Effector CD4-positive, alpha-beta T cell (primary cell): ENCODE measurements around the gene ADARB1.

Experiments used
- DNase-seq: peaks from one replicate; pipeline ENCODE4 v3.0.0-alpha.2; 2020

The ADARB1 gene

DNA sequence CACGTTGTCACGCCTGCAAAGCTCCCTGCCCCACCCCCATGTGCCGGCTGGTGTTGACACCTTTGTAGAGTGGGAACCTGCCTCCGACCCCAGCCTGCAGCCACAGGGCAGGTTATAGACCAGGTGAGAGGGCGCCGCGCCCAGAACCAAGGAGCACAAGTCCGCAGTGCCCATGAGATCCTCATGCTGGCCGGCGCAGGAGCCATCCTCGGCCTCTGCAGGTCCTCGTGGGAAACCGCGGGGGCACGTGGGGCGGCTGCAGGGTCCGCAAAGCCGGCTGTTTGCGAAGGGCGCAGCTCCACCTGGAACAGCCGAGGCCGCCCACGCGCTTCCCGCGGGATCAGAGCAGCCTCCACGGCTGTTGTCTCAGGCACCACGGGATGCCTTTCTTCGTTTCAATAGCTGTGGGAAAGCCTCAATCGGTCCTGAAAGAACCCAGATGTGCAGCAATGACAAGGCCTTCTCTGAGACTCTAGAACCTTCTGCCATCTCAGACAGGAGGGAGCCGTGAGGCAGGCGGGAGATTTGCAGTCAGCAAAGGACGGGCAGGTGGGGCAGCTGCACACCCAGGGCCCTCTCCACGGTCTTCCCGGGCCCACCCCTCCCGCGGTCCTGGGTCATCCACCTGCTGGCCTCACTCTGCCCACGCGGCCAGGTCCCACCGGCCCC, 183.4 kb downstream of the ADARB1 start:
- no peak for DNase-seq

DNA sequence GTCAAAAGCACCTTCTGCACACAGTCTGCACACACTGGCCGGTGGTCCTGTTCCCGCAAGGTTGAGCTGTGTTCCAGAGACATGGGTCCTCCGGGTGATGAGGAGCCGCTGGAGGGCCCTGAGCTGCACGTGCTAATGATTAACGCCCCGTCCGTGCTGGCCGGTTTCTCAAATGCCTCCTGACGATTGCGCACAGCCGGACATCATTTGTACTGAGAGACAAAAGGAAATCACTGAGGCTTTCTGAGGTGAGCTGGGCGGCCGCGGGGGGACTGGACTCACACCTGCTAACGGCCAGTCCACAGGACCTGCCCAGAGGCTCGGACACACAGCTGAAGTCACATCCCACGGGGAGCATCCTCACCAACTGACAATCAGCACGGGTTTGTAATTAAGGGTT, 184.1 kb downstream of the ADARB1 start:
- DNase-seq: no peak

DNA sequence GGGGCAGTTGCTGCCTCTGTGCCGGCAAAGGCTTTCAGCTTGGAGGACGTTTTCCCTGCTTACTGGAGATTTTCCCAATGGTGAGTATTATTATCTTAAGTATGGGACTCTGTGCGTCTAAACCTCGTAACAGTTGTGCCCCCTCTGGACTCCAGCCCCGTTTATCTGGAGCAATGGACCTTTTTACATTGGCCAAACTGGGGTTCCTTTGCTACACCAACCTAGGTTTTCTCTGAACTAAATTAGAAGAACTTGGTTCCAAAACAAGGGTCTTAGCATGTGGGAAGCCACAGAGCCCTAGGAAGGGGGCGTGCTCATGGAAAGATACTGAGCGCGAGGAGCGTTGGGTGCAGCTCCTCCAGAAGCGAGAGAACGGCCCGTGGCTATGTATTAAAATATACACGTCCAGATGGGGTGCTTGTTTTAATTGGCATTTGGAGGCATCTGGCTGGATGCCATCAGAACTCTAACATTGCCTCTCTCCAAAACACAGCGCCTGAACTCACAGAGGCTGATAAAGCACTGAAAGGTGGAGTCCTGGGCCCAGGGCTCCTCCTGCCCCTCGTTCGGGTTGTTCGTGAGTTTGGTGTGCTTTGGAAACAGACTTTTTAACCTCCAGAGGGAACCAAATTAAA, 184.9 kb downstream of the ADARB1 start:
- no peak for DNase-seq

DNA sequence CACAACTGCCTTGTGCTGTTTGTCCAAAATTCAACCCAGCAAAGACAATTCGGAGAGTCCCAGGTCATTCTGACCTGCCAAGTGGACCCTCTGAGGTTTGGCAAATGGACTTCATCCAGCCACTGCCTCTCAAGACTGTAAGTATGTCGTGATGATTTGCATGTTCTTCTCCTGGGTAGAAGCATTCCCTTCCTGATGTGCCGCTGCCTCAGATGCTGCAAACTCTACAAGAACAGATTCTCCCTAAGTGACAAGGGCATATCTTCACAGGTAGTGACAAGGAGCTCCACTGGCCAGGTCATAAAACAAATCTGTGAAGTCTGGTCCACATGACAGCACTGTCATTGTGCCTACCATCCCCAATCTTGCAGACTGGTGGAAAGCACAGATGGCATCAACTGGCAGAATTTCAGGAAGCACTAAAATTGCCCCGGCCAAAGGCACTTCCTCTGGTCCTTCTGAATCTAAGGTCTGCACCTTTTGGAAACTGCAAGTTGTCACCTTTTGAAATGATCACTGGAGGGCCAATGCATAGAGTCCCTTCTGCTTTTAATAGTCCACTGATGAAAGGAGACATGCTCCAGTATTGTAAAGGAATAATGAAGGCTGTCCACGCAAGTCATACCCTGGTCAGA, 185.9 kb downstream of the ADARB1 start:
- DNase-seq: no peak

DNA sequence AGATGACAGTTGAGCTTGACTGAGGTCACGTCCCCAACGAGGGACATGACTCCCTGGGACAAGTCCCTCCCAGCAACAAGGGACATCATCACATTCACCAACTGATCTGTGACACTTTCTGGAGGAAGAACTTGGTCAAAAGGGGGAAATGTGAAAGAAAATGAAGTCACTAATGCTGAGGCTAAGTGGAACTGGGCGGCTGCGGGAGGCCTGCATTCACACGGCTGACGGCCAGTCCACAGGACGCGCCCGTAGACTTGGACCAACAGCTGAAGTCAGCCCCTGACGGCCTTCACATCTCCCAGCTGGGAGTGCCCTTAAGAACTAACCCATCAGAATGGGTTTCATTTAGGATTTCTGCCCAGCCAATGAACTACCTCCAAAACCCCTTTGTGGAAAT, 186.7 kb downstream of the ADARB1 start:
- no peak for DNase-seq

DNA sequence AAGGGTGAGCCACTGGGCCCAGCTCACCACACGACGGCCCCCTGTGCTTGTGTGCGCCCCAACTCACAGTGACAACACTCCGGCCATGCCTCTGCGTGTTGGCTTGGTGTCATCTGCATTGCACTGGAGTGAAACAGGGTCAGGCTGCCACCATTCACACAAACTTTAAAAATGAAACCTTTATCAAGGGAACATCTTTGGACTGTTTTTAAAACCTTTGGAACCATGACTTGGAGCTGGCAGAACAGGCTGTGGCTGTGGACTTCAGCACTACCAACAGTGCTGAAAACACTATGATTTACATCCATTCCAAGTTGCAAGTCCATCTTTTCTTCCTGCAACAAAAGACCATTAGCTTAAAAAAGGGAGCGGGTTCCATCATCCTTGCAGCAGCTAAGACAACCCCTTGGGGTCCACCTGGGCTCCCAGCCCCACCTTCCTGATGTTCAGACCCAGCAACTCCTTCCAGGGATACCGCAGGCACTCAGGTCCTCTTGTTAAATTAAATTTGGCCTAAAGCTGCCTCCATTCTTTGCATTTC, 187.7 kb downstream of the ADARB1 start:
- DNase-seq: no peak

DNA sequence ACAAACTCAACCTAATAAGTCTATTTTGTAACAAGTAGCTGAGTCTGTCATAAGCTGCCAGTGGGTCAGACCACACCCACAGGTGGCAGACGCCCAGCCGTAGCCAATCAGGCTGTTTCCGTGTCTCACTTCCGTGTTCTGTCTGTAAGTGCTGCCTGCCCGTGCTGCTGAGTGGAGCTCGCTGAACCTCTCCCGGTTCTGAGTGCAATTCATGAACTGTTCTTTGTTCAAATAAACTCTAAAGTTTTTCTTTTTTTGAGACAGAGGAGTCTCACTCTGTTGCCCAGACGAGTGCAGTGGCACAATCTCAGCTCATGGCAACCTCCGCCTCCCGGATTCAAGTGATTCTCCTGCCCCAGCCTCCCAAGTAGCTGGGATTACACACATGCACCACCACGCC, 188.2 kb downstream of the ADARB1 start:
- DNase-seq: no peak

DNA sequence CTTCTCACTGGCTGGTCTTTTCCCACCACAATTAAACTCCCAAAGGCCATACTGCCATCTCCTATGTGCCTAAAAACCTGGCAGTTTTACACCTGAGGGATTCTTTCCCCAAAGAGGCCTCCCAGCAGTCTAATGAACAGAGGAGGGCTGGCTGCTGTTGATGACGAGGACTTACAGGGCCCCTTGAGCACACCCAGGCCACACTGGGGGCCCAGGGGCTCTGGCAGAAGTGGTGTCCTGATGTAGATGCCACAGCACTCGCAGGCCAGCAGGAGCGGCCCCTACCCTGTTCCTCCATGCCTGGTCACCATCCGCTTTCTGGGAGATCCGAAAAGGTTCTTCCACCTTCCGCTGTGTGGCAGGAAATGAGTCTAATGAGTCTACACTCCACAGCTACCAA, 189.2 kb downstream of the ADARB1 start:
- no peak for DNase-seq

DNA sequence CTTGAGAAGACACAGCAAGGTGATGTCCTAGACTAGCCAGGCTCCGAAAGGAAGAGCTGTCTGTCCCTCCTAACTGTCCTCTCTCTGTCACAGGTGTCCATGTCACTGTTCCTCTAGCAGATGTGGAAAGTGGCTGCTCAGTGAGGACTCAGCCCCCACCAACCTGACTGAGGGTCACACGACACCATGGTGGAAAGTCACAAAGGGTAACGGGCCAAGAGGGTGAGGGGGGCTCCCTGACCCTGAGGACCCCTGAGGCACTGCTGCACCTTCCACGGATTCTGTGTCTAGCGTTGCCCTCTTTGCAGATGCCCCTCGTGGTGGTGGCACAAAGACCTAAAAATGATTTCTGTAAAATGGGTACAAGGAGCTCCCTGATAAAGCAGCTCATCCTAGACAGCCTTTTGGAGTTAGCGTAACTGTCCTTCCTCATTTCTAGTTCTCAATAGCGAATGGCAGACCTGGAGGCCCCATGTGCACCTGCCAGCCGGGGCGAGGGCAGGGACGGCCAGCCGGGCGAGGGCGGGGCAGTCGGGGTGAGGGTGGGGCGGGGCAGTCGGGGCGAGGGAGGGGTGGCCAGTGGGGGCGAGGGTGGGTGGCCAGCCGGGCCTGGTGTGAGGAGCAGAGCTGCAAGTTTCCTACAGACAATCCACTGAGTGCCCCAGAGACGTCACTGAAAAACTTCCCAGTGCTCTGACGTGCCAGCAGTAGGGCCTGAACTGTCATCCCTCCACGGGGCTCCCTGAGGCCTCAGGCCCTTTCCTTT, 189.9 kb downstream of the ADARB1 start:
- DNase-seq: no peak

DNA sequence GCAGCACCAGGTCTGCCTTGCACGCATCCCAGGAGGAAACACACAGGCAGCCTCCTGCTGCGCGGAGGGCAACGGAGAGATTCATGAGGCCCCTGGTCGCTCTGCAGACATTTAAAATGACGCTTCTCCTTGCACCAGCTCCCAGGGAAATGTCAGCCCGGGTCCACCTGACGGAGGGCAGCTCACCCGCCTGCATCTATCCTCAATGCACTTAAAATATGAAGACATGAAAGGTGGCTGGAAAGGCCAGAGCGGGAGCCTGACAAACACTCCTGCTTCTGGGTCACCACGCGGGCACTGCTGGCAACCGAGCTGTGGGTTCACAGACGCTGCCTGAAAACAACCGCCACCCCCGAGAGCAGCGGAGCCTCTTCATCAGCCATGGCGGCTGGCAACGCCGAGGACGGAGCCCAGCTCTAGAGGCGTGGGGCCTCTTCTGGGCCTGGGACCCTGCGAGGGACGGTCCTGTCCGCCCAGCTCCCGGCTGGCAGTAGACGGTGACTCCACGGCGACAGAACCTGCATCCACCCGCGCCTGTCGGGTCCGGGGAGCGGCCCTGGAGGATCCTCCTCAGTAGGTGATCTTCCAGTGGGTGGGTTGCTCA, 190.6 kb downstream of the ADARB1 start:
- DNase-seq: no peak

DNA sequence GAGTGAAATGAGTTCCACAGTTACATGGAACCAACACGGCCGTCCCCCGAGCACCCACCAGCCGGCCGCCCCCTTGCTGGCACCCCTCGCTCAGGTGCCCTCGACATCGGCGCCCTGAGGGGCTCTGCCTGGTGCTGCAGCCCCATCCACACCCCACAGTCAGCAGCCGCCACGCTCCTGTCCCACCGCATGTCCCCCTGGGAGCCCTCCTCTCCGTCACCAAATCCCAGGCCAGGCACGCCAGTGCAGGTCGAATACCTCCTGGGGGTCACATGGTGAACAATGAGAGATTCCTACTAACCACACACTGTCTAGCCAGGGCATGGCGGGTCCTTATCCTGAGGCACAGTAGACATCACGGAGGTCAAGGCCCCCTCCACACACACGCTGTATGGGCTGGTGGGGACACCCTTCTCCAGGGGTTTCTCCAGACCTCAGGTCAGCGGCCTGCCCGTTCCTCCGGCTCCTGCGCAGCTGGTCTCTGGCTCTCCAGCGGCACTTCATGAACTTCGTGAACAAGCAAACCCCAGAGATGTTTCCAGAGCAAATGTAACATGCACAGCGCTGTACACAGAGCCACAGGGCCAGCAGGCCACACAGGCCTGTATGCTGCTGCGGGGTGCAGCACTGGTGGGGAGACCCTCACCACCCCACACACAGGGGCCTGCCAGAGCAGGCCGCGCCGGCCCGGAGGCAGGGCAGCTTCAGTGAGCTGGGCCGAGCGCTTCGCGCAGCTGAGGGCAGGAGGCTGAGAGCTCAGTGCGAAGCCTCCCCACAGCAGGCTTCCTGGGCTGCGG, 191.5 kb downstream of the ADARB1 start:
- DNase-seq: no peak

DNA sequence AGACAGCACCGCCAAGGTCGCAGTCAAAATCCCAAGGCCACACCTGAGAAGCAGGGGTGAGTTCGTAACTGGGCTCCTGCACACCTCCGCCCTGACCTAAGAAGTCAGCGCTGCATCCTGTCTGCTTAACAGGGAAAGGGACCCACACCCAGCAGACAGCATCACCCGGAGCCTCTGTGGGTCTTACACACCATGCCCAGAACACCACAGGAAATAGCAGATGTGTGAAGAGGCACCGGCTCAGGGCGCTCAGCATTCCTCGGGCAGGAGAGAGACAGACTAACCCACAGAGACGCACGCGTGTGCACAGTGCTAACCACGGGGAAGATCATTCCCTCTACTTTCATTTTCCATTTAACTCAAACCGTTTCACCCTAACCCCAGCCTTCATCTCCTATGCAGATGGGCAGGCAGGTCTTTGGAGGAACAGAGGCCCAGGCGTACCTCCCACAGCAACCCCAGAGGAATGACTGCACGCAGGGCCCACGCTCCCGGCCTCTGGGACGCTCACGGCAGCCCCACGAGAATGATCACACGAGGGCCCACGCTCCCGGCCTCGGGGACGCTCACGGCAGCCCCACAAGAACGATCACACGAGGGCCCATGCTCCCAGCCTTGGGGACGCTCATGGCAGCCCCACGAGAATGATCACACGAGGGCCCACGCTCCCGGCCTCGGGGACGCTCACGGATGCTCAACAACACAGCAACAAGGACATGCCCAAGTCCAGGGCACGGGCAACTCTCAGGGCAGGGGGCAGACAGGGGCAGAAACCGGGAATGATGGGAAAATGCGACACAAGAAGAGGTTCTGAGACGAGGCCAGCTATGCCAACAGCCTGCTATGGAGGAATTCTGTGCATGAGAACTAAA, 192.4 kb downstream of the ADARB1 start:
- no peak for DNase-seq

DNA sequence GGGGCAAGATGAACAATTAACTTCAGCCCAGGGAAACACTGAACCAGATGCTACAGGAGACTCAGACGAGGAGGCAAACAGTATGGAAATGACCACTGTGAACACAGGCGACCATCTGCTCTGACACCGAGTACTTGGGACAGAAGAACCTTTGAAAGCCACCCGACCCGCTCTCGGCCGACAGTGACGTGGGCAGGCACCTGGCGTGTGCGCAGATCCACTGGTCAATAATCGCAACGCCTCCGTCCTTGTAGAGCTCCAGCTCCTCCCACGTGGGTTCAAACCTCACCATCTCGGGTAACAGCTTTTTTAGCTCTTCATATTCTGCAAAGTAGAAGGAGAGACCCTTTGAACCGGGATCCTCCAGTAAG, 193.0 kb downstream of the ADARB1 start:
- no peak for DNase-seq

DNA sequence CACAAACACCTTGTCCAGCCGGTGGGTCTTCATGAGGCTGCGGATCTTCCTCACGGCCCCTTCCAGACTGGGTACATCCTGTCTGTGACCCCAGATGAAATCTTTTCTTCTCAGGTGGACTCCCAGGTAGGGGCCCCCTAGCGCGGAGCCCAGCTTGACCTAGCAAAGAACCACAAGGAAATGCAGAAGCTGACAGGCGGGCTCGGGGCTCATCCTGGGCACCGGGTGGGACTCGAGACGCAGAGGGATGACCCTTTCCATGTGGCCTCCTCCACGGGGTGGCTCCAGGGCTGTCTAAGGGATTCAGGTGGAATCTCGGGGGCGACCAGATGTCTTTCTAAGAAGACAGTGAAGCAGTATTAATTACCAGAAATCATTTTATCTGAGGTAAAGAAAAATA, 195.5 kb downstream of the ADARB1 start:
- no peak for DNase-seq

DNA sequence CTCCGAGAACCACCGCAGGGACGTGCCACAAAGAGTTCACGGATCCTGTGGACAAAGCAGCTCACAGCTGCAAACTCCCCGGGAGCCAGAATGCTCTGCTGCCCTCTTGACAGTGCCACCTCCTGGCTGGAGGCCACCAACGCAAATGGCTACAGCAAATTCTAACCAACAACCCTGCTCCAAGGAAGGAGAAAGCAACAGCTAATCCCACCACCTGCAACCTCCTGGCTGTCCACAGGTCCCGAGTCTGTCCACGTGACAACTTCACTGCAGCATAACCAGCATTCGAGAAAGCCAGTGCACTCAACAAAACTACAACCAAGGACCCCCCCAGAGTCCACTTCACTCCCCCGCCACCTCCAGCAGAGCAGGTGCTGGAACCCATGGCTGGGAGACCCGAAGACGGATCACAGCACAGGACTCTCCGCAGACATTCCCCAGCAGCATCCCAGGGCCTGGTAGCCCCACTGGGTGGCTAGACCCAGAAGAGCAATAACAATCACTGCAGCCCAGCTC, 196.0 kb downstream of the ADARB1 start:
- DNase-seq: no peak
